ENCODE measurements around the gene PKIG. TPM values are rescaled to one million over a fixed set of nuclear protein-coding genes. Genes with fewer than 3 reads are reported as not detected.

PKIG gene
- total RNA-seq, 4 donors from 2014 or later: 72.9 to 153 (median 100) TPM

DNA sequence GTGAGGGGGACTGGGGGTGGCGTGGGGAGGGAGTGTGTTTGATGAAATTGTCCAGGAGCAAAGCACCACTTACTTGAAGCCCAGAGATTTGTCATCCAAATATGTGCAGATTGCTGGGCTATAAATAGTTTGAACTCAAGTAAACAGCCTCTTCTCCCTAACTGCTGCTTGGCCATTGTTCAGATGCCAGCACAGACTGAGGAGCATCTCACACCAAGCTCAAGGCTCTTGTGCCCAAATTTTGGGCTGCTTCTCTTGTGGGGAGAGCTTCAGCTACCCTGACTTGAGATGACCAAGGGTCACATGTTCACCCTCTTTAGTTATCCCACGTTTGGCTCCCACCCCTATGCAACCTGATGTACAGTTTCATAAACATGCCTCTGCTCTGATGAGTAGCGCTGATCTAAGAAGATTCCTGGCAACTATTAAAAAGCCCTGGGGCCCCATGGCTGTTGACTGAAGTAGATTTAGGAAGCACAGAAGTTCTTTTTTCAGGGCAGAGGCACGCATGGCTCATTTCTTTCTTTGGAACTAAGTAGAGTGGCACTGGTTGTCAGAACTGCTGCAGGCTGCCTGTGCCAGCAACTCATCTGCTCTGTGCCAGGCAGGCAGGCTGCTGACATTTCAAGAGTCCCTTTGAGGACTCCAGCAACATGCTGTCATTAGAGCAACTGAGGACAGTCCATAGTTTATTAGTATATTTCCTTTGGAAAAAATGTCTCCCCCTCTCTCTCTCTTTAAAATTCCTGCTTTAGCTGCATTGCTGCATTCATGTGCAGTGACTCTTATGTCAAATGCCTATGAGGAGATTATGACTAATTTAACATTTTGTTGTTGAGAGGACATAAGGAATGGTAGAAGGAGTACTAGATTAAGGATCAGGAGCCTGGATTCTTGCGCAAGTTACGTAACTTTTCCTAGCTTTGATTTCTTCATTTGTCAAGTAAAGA, 9.6 kb upstream of the PKIG start:
- Histone ChIP-seq H3K9me3 (no peaks in the 10 kb centered on the region), H3K4me1 (peaks cover 46 to 60% of the 10 kb centered on the region in 2 donors), H3K36me3 (no peaks in the 10 kb centered on the region), H3K4me3 (peak overlapping the region; percentile 4 to 24 (median 16)), H3K27me3 (no peaks in the 10 kb centered on the region), H3K27ac (peak overlapping the region; percentile 89 to 98 (median 94))
- DNase-seq: peak; percentile 73 to 85
- in situ Hi-C loops (cut with MboI; ENCODE audit: low sequenced_read_pairs in 4 of 4): no loop called here
- intact Hi-C loops (cut with DNase I; ENCODE audit: low total_unique reads): no loop called here
- ATAC-seq: peak; percentile 85 to 89
- TF ChIP-seq, protein P1, sequence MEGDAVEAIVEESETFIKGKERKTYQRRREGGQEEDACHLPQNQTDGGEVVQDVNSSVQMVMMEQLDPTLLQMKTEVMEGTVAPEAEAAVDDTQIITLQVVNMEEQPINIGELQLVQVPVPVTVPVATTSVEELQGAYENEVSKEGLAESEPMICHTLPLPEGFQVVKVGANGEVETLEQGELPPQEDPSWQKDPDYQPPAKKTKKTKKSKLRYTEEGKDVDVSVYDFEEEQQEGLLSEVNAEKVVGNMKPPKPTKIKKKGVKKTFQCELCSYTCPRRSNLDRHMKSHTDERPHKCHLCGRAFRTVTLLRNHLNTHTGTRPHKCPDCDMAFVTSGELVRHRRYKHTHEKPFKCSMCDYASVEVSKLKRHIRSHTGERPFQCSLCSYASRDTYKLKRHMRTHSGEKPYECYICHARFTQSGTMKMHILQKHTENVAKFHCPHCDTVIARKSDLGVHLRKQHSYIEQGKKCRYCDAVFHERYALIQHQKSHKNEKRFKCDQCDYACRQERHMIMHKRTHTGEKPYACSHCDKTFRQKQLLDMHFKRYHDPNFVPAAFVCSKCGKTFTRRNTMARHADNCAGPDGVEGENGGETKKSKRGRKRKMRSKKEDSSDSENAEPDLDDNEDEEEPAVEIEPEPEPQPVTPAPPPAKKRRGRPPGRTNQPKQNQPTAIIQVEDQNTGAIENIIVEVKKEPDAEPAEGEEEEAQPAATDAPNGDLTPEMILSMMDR (IDR thresholded peaks at IDR 0.05 in 4 of 5, conservative IDR thresholded peaks at IDR 0.05 in 1 of 5): no peak
- peak in 1 of 2 donors; percentile 65 for TF ChIP-seq POLR2A (IDR thresholded peaks at IDR 0.05)

DNA sequence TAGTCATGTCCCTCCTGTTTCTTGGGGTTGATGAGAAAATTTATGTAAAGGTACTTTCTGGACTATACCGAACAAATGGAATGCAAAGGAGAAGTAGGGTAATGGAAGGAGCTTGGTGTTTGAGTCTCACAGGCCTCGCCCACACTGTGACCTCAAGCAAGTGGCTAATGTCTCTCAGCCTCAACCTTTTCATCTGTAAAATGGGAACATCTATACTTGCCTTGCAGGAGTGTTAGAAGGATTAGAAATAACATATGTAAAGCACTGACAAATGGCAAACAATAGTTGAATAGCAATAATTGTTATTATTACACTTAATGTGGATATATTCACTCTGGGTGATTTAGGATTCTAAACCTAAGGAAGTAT, 8.9 kb upstream of the PKIG start:
- peak overlapping the region; percentile 89 to 98 (median 94) for H3K27ac ChIP-seq
- H3K27me3 ChIP-seq: no peaks in the 10 kb centered on the region
- H3K36me3 ChIP-seq: no peaks in the 10 kb centered on the region
- intact Hi-C loops (cut with DNase I; ENCODE audit: low total_unique reads) (no loop called here), in situ Hi-C loops (cut with MboI; ENCODE audit: low sequenced_read_pairs in 4 of 4) (no loop called here)
- H3K4me3 ChIP-seq: peak overlapping the region in 1 of 4 donors; percentile 24
- TF ChIP-seq, protein P1 (IDR thresholded peaks at IDR 0.05 in 4 of 5, conservative IDR thresholded peaks at IDR 0.05 in 1 of 5): no peak
- TF ChIP-seq POLR2A (IDR thresholded peaks at IDR 0.05): no peak
- DNase-seq (no peak), ATAC-seq (no peak)
- no peaks in the 10 kb centered on the region for H3K9me3 ChIP-seq
- peaks cover 52 to 64% of the 10 kb centered on the region in 2 donors for H3K4me1 ChIP-seq

DNA sequence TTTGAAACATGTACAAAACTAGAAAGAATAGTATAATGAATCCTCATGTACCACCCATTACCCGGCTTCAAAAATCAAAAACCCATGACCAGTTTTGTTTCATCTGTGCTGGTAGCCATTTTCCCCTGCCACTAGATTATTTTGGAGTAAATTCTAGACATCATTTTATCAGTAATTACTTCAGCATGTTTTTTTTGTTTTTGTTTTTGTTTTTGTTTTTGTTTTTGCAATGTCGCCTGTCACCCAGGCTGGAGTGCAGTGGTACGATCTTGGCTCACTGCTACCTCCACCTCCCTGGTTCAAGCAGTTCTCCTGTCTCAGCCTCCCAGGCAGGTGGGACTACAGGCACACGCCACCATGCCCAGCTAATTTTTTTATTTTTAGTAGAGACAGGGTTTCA, 8.0 kb upstream of the PKIG start:
- Histone ChIP-seq H3K36me3 (no peaks in the 10 kb centered on the region), H3K4me1 (peaks cover 57 to 72% of the 10 kb centered on the region in 2 donors), H3K27ac (peak overlapping the region; percentile 89 to 98 (median 94)), H3K4me3 (no peak overlapping the region), H3K27me3 (no peaks in the 10 kb centered on the region), H3K9me3 (no peaks in the 10 kb centered on the region)
- intact Hi-C loops (cut with DNase I; ENCODE audit: low total_unique reads): no loop called here
- ATAC-seq (no peak), DNase-seq (no peak)
- no peak for TF ChIP-seq POLR2A (IDR thresholded peaks at IDR 0.05)
- TF ChIP-seq, protein P1 (IDR thresholded peaks at IDR 0.05 in 4 of 5, conservative IDR thresholded peaks at IDR 0.05 in 1 of 5): no peak
- in situ Hi-C loops (cut with MboI; ENCODE audit: low sequenced_read_pairs in 4 of 4): no loop called here

DNA sequence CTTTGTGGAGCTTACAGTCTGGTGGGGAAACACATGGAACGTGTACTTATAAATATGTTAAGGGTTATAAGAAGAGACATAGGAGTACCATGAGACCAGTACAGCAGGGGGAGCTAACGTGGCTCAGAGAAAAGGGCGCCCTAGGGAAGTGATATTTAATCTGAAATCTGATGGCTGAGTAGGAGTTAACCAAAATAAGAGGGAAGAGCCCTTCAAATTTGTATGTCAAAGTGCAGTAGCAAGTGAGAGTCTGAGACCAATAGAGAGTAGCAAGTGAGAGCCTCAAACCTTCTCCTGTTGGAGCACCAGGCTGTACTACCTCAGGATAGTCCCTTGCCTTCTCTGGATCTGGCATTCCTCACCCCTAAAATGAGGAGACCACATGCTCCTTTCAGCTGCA, 6.1 kb upstream of the PKIG start:
- intact Hi-C loops (cut with DNase I; ENCODE audit: low total_unique reads) (no loop called here), in situ Hi-C loops (cut with MboI; ENCODE audit: low sequenced_read_pairs in 4 of 4) (loop anchor here in 1 of 4 donors (25.0 kb wide), 1 partner anchor 364 kb away; the partner anchor contains the start of gene OSER1)
- peak overlapping the region; percentile 95 to 98 (median 98) for H3K27ac ChIP-seq
- H3K9me3 ChIP-seq: no peaks in the 10 kb centered on the region
- H3K36me3 ChIP-seq: no peaks in the 10 kb centered on the region
- H3K27me3 ChIP-seq: no peaks in the 10 kb centered on the region
- DNase-seq: no peak
- TF ChIP-seq, protein P1 (IDR thresholded peaks at IDR 0.05 in 4 of 5, conservative IDR thresholded peaks at IDR 0.05 in 1 of 5): peak; percentile 4 to 50 (median 37)
- TF ChIP-seq POLR2A (IDR thresholded peaks at IDR 0.05): no peak
- H3K4me1 ChIP-seq: peaks cover 76 to 90% of the 10 kb centered on the region in 2 donors
- ATAC-seq: no peak
- H3K4me3 ChIP-seq: no peak overlapping the region

Measured in gastrocnemius medialis (tissue), 4 donors.